ENCODE measurements around the gene ACOT13.

Gene ACOT13

GRCh38 chr6:24686408-24686807 lies 19.5 kb downstream of the ACOT13 start:
- no peak for TF ChIP-seq MAX (IDR thresholded peaks at IDR 0.05)

- no peak for TF ChIP-seq REST (IDR thresholded peaks at IDR 0.05; ENCODE audit: low read depth)
These were observed 20.1 kb downstream of the ACOT13 start for GRCh38 chr6:24686946-24687345.

GRCh38 chr6:24689964-24690363 lies 23.1 kb downstream of the ACOT13 start:
- TF ChIP-seq CREB1 (IDR thresholded peaks at IDR 0.05; ENCODE audit: low read depth) (no peak), CEBPB (IDR thresholded peaks at IDR 0.05) (no peak), RAD21 (IDR thresholded peaks at IDR 0.05; ENCODE audit: low read depth) (no peak), FOXM1 (IDR thresholded peaks at IDR 0.05; ENCODE audit: borderline replicate concordance, low read depth) (no peak), REST (IDR thresholded peaks at IDR 0.05; ENCODE audit: low read depth) (no peak), TAF1 (IDR thresholded peaks at IDR 0.05; ENCODE audit: low read depth) (no peak), YY1 (IDR thresholded peaks at IDR 0.05; ENCODE audit: low read depth) (no peak), MAX (IDR thresholded peaks at IDR 0.05) (no peak)

GRCh38 chr6:24690593-24690992 lies 23.7 kb downstream of the ACOT13 start:
- TF ChIP-seq ZBTB7A (IDR thresholded peaks at IDR 0.05; ENCODE audit: low read depth) (no peak), CEBPB (IDR thresholded peaks at IDR 0.05) (no peak), EGR1 (IDR thresholded peaks at IDR 0.05) (no peak), MAX (IDR thresholded peaks at IDR 0.05) (no peak), FOXM1 (IDR thresholded peaks at IDR 0.05; ENCODE audit: borderline replicate concordance, low read depth) (no peak), TAF1 (IDR thresholded peaks at IDR 0.05; ENCODE audit: low read depth) (no peak), TEAD4 (IDR thresholded peaks at IDR 0.05) (no peak), CREB1 (IDR thresholded peaks at IDR 0.05; ENCODE audit: low read depth) (no peak), REST (IDR thresholded peaks at IDR 0.05; ENCODE audit: low read depth) (no peak), TCF12 (IDR thresholded peaks at IDR 0.05; ENCODE audit: low read depth) (no peak), NFIC (IDR thresholded peaks at IDR 0.05) (no peak), RAD21 (IDR thresholded peaks at IDR 0.05; ENCODE audit: low read depth) (no peak), YY1 (IDR thresholded peaks at IDR 0.05; ENCODE audit: low read depth) (no peak), USF1 (IDR thresholded peaks at IDR 0.05) (no peak), EP300 (IDR thresholded peaks at IDR 0.05; ENCODE audit: borderline replicate concordance) (no peak)

- TF ChIP-seq CEBPB (IDR thresholded peaks at IDR 0.05) (no peak), TAF1 (IDR thresholded peaks at IDR 0.05; ENCODE audit: low read depth) (no peak), REST (IDR thresholded peaks at IDR 0.05; ENCODE audit: low read depth) (no peak), EGR1 (IDR thresholded peaks at IDR 0.05) (no peak), CREB1 (IDR thresholded peaks at IDR 0.05; ENCODE audit: low read depth) (no peak), YY1 (IDR thresholded peaks at IDR 0.05; ENCODE audit: low read depth) (no peak), USF1 (IDR thresholded peaks at IDR 0.05) (no peak), TEAD4 (IDR thresholded peaks at IDR 0.05) (no peak), RAD21 (IDR thresholded peaks at IDR 0.05; ENCODE audit: low read depth) (no peak), MAX (IDR thresholded peaks at IDR 0.05) (no peak)
These were observed 24.7 kb downstream of the ACOT13 start for GRCh38 chr6:24691550-24691949.

Data from Ishikawa (cell line).